PC-9 (cell line): ENCODE measurements around the gene UQCRC1. TPM values are rescaled to one million over a fixed set of nuclear protein-coding genes. Genes with fewer than 3 reads are reported as not detected.

Experiments
- BruUV-seq: library from RNA; stranded (reverse); fragments of 400-500 nt; replicated peaks from 2 replicates; lab custom pipeline; 2021; lab: Mats Ljungman, UMichigan
- CTCF ChIA-PET: fragments of 300-600 bp; sonication (Branson Sonifier 250); formaldehyde crosslinking; loops from one replicate; lab custom pipeline; 2022; ENCODE audit warnings: antibody characterized with exemption; lab: Charles Lee
- POLR2A ChIA-PET: fragments of 300-600 bp; sonication (Branson Sonifier 250); formaldehyde crosslinking; loops from one replicate; lab custom pipeline; 2022; ENCODE audit warnings: antibody characterized with exemption; ENCODE audit not compliant: unreplicated experiment; lab: Charles Lee
- DNase-seq, 2 experiments: peaks; one replicate each; pipeline versions ENCODE4 v3.0.0 to v3.0.0-alpha.2; 2015 to 2022; ENCODE audit warnings: mixed read lengths in 1 of 2
- H2AFZ ChIP-seq: fragments of 200-600 bp; sonication (generic); 2 replicates; pipeline ENCODE4 v1.8.1; 2017; ENCODE audit warnings: antibody characterized with exemption
- H3F3A ChIP-seq: fragments of 200-600 bp; sonication (generic); 2 replicates; pipeline ENCODE4 v1.8.1; 2017; ENCODE audit warnings: antibody characterized with exemption, mild to moderate bottlenecking, low read depth; ENCODE audit not compliant: insufficient read depth
- H3K27ac ChIP-seq: fragments of 200-600 bp; sonication (generic); 2 replicates; pipeline ENCODE4 v1.6.1; 2016; ENCODE audit warnings: mixed run types
- H3K27me3 ChIP-seq: fragments of 200-600 bp; sonication (generic); 2 replicates; pipeline ENCODE4 v1.6.1; 2016; ENCODE audit warnings: low read depth, mixed run types; ENCODE audit not compliant: insufficient read depth
- H3K36me3 ChIP-seq: fragments of 200-600 bp; sonication (generic); 2 replicates; pipeline ENCODE4 v1.6.1; 2016; ENCODE audit warnings: low read depth, mixed run types
- H3K4me1 ChIP-seq: fragments of 200-600 bp; sonication (generic); replicated peaks from 2 replicates; pipeline ENCODE4 v1.6.1; 2016; ENCODE audit warnings: mixed run types; ENCODE audit not compliant: insufficient read depth
- H3K4me2 ChIP-seq: fragments of 200-600 bp; sonication (generic); 2 replicates; pipeline ENCODE4 v1.6.1; 2017; ENCODE audit warnings: mixed run types
- H3K4me3 ChIP-seq: fragments of 200-600 bp; sonication (generic); 2 replicates; pipeline ENCODE4 v1.6.1; 2016; ENCODE audit warnings: mixed run types
- H3K79me2 ChIP-seq: fragments of 200-600 bp; sonication (generic); 2 replicates; pipeline ENCODE4 v1.6.1; 2017; ENCODE audit warnings: low read depth, mixed run types
- H3K9me2 ChIP-seq: fragments of 200-600 bp; sonication (generic); 2 replicates; pipeline ENCODE4 v1.8.1; 2017; ENCODE audit warnings: mild to moderate bottlenecking; ENCODE audit not compliant: insufficient read depth
- H3K9me3 ChIP-seq: fragments of 200-600 bp; sonication (generic); 2 replicates; pipeline ENCODE4 v1.8.1; 2016; ENCODE audit warnings: low read depth; ENCODE audit not compliant: insufficient read depth
- H4K20me1 ChIP-seq: fragments of 200-600 bp; sonication (generic); 2 replicates; pipeline ENCODE4 v1.8.1; 2017; ENCODE audit not compliant: insufficient read depth
- EZH2 ChIP-seq: fragments of 200-600 bp; sonication (generic); IDR thresholded peaks from 2 replicates; pipeline ENCODE4 v1.8.0; 2017; ENCODE audit warnings: antibody characterized with exemption, low read depth
- intact Hi-C: fragments of 100-400 bp; cut with micrococcal nuclease; formaldehyde crosslinking; loops from one replicate; pipeline ENCODE4 v1.10.0; 2022; ENCODE audit not compliant: unreplicated experiment
- total RNA-seq: library from RNA; stranded (reverse); gene quantifications from 2 replicates; pipeline ENCODE4 v1.2.3, GENCODE V29; 2021
- TF ChIP-seq, protein P1 (sequence below): fragments of 200-600 bp; sonication (generic); conservative IDR thresholded peaks from 2 replicates; pipeline ENCODE4 v1.6.1; 2017; ENCODE audit warnings: mixed run types, antibody characterized with exemption, mild to moderate bottlenecking, moderate library complexity

The UQCRC1 gene
- total RNA-seq, 1 experiment from 2014 or later: 255 TPM

DNA sequence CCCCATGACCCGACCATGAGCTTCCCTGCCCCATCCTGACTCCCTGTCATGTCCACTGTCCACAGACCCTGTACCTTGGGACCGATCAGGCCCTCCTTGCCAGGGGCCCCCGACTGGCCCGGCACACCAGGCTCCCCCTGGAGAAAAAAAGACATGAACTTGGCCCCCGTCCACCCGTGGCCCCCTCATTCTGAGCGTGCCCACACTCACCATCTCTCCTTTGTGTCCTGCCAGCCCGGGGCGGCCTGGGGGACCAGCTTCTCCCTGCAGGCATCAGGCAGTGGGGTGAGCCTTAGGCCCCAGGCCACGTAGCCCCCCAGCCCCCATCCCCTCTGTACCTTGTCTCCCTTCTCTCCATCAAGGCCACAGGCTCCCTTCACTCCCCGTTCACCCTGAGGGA is 41.9 kb downstream of the UQCRC1 start:
- no peak overlapping the region for H3K4me3 ChIP-seq
- no peaks in the 10 kb centered on the region for H3K36me3 ChIP-seq
- ChIA-PET POLR2A (no interaction called here), CTCF (interaction anchor here (0.7 to 0.8 kb wide), 2 partner anchors 11 to 94 kb away, joined by 4 to 32 read pairs; partner anchors contain the start of gene PFKFB4)
- DNase-seq: no peak
- no peaks in the 10 kb centered on the region for H3K9me3 ChIP-seq
- no TSS peak for BruUV-seq
- no peak overlapping the region for H3K4me2 ChIP-seq
- no peak overlapping the region for H2AFZ ChIP-seq
- TF ChIP-seq, protein P1, sequence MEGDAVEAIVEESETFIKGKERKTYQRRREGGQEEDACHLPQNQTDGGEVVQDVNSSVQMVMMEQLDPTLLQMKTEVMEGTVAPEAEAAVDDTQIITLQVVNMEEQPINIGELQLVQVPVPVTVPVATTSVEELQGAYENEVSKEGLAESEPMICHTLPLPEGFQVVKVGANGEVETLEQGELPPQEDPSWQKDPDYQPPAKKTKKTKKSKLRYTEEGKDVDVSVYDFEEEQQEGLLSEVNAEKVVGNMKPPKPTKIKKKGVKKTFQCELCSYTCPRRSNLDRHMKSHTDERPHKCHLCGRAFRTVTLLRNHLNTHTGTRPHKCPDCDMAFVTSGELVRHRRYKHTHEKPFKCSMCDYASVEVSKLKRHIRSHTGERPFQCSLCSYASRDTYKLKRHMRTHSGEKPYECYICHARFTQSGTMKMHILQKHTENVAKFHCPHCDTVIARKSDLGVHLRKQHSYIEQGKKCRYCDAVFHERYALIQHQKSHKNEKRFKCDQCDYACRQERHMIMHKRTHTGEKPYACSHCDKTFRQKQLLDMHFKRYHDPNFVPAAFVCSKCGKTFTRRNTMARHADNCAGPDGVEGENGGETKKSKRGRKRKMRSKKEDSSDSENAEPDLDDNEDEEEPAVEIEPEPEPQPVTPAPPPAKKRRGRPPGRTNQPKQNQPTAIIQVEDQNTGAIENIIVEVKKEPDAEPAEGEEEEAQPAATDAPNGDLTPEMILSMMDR: no peak
- no peak for TF ChIP-seq EZH2
- peaks cover 8% of the 10 kb centered on the region; the same call in 1 of the 2 replicates for H3F3A ChIP-seq
- no peaks in the 10 kb centered on the region for H3K27me3 ChIP-seq
- H3K9me2 ChIP-seq: no peaks in the 10 kb centered on the region
- H3K79me2 ChIP-seq: no peaks in the 10 kb centered on the region
- H3K27ac ChIP-seq: no peak overlapping the region
- intact Hi-C loops: no loop called here
- H4K20me1 ChIP-seq: no peaks in the 10 kb centered on the region
- H3K4me1 ChIP-seq: 0 out of 2 replicates have a peak, but pooled peaks cover 6% of the 10 kb centered on the region

DNA sequence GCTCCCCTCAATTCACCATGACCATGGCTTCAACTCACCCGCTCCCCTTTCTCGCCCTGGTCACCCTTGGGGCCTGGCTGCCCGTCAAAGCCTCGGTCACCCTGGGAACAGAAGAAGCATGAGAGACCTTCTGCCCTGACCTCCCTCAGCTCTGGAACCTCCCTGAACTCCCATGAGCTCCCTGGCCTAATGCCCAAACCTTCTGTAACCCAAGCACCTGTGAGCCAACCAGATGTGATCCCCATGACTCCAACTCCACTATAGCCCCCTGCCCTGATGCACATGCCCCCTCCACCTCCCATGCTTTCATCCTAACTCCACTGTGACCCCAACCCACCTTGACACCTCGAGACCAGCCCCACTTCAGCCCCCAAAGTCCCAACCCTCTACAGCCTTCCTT is 42.4 kb downstream of the UQCRC1 start:
- Histone ChIP-seq H3K9me3 (no peaks in the 10 kb centered on the region), H3F3A (peaks cover 8% of the 10 kb centered on the region; the same call in 1 of the 2 replicates), H3K4me3 (no peak overlapping the region), H3K27ac (no peak overlapping the region), H3K4me2 (no peak overlapping the region), H3K9me2 (no peaks in the 10 kb centered on the region), H4K20me1 (no peaks in the 10 kb centered on the region), H3K79me2 (no peaks in the 10 kb centered on the region), H3K4me1 (0 out of 2 replicates have a peak, but pooled peaks cover 6% of the 10 kb centered on the region), H3K36me3 (no peaks in the 10 kb centered on the region), H3K27me3 (no peaks in the 10 kb centered on the region), H2AFZ (no peak overlapping the region)
- DNase-seq: no peak
- no peak for TF ChIP-seq EZH2
- TF ChIP-seq, protein P1: no peak
- BruUV-seq: no TSS peak
- CTCF ChIA-PET: interaction anchor here (0.8 kb wide), 1 partner anchor 10 kb away, joined by 32 read pairs; the partner anchor contains the start of gene PFKFB4
- intact Hi-C loops: no loop called here
- POLR2A ChIA-PET: no interaction called here

DNA sequence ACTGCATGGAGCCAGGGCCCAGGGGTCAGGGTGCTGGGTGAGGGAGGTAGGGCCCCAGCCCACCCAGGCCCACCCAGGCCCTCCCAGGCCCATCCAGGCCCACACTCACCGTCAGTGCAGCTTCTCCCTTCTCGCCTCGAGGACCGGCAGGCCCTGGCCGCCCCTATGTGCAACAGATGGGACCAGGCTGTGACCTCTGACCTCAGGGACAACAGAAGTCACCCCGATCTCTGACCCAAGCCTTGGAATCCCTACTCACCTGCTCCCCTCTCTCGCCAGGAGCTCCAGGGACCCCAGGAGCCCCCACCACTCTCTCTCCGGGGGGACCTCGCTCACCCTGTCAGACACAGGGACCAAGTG is 43.1 kb downstream of the UQCRC1 start:
- POLR2A ChIA-PET: no interaction called here
- CTCF ChIA-PET: no interaction called here
- Histone ChIP-seq H2AFZ (no peak overlapping the region), H4K20me1 (no peaks in the 10 kb centered on the region), H3K4me1 (0 out of 2 replicates have a peak, but pooled peaks cover 6% of the 10 kb centered on the region), H3K36me3 (no peaks in the 10 kb centered on the region), H3K9me2 (no peaks in the 10 kb centered on the region), H3K79me2 (no peaks in the 10 kb centered on the region), H3K4me2 (no peak overlapping the region), H3K4me3 (no peak overlapping the region), H3K27me3 (no peaks in the 10 kb centered on the region), H3K27ac (no peak overlapping the region), H3F3A (peaks cover 8% of the 10 kb centered on the region; the same call in 1 of the 2 replicates), H3K9me3 (no peaks in the 10 kb centered on the region)
- intact Hi-C loops: no loop called here
- no peak for TF ChIP-seq EZH2
- TF ChIP-seq, protein P1: no peak
- no TSS peak for BruUV-seq
- no peak for DNase-seq
